Inferior parietal cortex (tissue), 1 donor: Measurements from ENCODE around the gene CNTFR.
A peak's percentile ranks its signal among the peaks of the same experiment; 100 is the strongest.
"Not testable (repeated sequence)": the region's sequence is repeated elsewhere in the genome, so short reads cannot be mapped to it uniquely, and the experiment has no call there.

Source experiments
- DNase-seq: peaks from one replicate; pipeline ENCODE4 v3.0.0-alpha.2; 2016; ENCODE audit errors: extremely low spot score

The CNTFR gene, protein sequence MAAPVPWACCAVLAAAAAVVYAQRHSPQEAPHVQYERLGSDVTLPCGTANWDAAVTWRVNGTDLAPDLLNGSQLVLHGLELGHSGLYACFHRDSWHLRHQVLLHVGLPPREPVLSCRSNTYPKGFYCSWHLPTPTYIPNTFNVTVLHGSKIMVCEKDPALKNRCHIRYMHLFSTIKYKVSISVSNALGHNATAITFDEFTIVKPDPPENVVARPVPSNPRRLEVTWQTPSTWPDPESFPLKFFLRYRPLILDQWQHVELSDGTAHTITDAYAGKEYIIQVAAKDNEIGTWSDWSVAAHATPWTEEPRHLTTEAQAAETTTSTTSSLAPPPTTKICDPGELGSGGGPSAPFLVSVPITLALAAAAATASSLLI

DNA sequence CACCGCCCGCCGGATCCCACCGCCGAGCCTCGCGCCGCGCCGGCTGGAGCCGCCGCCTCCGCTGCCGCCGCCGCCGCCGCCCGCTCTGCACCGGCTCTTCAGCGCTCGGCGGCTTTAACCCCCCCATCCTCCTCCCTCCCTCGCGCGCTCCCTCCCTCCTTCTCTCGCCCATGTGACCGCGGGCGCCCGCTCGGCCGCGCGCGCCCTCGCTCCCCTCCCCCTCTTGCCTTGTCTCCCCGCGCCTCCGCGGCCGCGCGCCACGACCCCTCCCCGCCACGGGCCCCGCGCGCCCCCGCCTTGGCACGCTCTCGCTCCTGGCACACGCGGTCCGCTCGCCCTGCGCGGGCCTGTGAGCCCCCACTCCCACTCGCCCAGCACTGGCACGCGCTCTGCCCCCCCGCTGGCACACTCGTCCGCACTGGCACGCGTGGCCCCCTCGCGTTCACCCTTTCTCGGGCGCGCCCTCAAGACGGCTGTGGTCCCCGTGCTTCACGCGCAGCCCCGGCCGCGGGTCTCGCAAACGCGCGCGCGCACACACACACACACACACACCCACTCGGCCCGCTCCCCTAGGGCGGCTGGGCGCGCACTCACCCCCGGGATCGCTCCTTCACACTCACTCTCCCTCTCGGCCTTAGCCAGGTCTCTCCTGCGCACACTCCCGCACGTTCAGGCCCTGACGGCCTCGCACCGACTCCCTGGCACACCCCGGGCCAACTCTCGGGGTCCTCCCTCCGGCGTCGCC lies at the start of gene CNTFR:
Gene CNTFR, minus strand, starts transcription at position 89 of the 745 bp plus-strand sequence. CDS start 20,743 bp downstream, outside the sequence.
- DNase-seq = no peak

DNA sequence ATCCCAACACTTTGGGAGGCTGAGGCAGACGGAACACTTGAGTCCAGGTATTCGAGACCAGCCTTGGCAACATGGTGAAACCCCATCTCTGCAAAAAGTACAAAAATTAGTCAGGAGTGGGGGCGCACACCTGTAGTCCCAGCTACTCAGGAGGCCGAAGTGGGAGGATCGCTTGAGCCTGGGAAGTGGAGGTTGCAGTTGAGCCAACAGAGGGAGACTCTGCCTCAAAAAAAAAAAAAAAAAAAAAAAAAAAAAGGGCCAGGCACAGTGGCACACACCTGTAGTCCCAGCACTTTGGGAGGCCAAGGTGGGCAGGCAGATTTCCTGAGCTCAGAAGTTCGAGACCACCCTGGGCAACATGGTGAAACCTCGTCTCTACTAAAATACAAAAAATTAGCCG lies 49.8 kb upstream of the CNTFR start:
- DNase-seq = not testable (repeated sequence)

DNA sequence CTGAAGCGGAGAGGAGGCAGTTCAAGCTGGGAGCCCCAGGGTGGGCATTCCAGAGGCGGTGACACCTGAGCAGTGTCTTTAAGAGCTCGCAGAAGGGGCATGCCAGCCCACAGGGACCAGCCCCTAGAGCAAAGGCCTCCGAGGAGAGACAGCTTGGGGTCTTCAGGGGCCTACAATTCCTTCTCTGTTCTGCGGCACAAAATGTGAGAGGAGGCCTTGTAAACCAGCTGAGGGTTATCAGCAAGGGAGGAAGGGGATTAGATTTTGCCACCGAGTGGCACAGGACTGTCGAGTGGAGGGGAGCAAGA lies 48.6 kb upstream of the CNTFR start:
- no peak for DNase-seq

DNA sequence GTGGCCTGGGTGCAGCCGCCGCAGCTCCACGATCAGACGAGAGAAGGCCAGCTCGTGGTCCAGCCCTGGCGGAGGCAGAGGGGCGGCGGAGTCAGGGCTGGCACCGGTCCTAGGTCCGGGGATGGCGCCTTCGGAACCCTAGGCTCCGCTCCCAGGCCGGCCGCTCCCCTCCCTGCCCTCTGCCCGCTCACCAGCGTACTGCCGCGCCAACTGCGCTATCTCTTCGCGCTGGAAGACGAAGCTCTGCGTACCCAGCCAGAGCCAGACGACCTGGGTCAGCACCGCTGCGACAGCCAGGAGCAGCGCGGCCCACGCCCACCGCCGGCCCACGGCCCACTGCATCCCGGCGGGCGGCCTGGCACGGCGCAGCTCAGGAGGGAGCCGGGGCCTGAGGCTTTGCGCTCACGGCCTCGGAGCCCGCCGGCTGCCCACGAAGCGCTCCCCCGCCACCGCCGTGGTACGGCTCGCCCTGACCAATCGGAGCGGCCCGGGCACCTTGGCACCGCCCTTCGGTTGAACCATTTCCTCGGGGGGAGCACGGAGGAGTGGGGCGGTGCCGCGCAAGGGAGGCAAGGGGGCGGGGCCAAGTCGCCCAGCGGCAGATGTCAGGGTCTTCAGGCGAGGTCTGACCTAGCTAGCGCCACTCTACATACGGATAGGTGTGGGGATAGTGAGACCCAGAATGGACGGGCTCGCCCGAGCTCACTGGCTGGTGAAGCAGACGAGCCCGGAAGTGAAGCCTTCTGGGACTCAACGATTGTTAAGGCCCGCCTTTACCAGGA lies 48.0 kb upstream of the CNTFR start, which contains the start of gene SIGMAR1:
Gene SIGMAR1, minus strand, starts transcription at position 432 of the 782 bp plus-strand sequence. Its CDS starts 90 bp downstream, at position 342.
- peak; percentile 94 for DNase-seq

DNA sequence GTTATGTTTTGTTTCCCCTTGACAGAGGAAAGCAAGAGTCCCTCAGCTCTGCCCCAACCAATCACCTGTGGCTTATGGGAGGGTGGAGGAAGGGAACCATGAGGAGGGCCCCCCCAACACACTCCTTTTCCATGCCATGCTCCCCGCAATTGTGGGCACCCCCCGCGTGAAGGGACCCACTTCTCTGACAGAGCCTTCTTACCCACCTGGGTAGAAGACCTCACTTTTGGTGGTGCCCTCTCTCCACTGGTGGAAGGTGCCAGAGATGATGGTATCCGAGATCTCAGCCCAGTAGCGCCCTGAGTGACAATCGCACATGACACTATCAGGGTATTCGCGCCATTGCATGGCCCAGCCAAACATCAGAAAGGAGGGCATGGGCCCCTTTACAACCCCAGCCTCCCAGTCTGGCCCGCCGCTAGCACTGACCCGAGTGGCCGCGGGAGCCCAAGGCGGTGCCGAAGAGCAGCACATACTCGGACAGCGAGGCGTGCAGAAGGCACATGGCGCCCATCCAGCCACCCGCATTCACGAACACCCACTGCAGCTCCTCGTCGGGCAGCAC lies 47.3 kb upstream of the CNTFR start:
- DNase-seq = no peak

DNA sequence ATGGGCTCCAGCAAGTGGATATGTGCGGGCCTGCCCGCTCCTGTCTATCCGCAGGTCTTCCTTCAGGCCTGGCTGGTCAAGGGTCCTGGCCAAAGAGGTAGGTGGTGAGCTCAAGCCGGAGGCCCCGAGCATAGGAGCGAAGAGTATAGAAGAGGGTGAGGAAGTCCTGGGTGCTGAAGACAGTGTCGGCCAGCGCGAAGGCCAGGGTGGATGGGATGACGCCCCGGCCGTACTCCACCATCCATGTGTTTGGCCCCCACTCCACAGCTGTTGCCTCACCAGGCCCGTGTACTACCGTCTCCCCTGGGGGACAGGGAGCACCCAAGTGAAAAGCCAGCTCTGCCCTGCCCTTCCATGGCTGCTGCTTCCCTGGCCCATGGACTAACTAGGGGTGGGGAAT lies 46.0 kb upstream of the CNTFR start:
- DNase-seq = no peak

DNA sequence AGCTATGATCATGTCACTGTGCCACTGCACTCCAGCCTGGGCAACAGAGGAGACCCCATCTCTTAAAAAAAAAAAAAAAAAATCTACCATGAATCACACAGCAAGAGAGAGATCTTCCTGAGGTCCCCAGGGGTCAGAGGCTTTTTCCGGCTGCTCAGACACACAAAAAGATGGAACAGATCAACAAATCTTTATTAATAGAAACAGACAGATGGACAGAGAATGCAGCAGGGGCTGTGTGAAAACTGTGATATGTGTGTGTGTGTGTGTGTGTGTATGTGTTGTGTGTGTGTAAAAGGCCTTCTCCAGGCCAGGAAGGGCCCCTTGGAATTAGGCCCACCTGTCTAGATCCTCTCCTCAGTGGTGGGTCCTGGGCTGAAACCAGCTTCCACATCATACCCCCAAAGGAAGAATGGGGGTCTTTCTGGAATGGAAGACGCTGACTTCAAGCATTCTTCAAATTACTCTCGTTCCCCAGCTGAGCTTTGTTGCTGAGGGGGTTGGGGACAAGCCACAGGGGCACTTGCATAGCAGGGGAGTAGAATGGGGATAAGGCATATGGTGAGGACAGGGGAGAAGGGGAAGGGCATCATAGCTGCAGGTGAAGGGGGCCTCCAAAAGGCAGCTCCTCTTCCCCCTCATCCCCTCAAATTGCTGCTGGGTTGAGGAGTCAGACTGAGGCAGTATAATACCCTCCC lies 45.2 kb upstream of the CNTFR start:
- DNase-seq = no peak

DNA sequence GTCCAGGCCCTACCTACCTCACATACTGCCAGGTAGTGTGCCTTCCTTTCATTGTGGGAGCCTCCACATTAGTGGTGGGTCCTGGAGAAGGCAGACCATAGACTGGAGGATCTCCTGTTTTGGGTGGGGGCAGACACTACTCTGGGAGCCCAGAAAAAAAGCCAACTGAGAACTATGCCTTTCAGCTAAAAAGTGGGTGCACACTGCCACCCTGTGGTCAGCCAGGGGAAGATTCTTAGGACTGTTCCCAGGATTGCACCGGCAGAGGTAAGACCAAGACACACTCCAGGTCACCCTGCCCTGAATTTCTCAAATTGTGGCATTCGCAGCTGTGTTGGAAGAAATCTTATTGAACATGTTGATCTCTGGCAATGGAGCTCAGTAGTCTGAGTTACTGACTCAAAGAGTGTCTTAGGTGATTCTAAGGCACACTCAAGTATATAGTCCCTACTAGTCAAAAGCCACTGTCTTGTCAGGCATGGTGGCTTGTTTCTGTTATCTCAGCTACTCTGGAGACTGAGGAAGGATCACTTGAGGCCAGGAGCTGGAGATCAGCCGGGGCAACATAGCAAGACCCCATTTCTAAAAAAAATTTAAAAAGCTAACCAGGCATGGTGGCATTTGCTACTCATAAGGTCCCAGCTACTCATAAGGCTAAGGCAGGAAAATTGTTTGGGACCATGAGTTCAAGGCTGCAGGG lies 44.5 kb upstream of the CNTFR start:
- DNase-seq = peak; percentile 81

DNA sequence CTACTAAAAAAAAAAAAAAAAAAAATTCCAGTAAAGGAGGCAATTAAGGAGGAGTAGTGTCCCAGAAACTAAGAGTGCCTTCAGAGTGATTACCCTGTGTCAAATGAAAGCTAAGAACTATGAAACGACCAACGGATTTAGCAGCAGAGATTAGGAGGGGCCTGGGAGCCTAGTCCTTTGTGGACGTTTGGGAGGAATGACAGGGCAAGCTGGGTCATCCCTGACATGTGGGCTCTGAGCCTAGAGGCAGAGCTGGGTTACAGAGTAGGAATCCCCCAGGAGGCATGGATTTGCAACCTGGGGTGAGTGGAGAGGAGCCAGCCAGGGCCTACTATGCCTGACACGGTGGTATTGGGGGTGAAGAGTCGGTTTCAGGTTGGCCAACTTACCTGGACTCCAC lies 43.6 kb upstream of the CNTFR start:
- no peak for DNase-seq

DNA sequence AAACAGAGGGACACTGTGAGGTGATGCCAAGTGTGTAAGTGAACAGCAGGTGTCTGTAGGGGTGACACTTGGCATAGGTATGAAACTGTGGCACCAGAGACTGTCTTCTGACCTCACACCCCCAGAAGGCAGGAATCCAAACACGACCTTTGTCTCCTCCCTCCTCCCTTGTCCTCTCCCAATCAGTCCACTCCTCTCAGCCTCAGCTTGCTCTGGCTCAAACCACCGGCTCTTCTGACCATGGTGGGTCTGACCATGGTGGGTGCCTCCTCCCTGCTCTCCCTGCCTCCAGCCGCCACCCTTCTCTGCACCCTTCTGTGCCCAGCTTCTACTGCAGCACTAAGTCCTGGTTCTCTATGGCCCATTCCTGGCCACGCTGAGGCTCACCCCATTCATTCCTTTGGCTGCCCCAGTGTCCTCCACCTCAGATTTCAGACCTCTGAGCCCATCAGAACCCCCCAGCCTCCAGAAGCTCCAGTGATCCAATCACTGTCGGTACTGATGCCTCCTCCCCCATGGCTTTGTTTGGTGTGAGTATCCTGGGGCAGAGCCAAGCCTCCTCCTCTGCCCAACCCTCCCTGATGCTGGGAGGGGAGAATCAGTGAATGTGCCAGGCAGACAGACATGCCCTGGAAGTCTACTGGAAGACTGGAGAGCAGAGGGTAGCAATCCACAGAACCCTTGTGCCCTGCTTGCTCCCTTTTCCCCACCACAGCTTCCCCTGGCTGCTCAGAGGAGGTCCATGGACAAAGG lies 41.1 kb upstream of the CNTFR start:
- no peak for DNase-seq

DNA sequence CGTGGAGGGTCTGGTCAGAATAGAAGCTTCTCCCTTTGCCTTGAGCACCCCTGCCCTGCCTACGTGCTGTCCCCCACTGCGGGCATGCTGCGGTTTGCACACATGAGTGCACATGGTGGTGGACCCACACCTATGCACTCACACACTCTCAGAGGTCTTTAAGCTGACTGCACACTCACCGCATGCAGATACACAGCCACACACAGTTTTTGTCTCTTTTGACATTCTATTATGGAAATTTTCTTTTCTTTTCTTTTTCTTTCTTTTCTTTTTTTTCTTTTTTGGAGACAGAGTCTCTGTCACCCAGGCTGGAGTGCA lies 39.9 kb upstream of the CNTFR start:
- no peak for DNase-seq

DNA sequence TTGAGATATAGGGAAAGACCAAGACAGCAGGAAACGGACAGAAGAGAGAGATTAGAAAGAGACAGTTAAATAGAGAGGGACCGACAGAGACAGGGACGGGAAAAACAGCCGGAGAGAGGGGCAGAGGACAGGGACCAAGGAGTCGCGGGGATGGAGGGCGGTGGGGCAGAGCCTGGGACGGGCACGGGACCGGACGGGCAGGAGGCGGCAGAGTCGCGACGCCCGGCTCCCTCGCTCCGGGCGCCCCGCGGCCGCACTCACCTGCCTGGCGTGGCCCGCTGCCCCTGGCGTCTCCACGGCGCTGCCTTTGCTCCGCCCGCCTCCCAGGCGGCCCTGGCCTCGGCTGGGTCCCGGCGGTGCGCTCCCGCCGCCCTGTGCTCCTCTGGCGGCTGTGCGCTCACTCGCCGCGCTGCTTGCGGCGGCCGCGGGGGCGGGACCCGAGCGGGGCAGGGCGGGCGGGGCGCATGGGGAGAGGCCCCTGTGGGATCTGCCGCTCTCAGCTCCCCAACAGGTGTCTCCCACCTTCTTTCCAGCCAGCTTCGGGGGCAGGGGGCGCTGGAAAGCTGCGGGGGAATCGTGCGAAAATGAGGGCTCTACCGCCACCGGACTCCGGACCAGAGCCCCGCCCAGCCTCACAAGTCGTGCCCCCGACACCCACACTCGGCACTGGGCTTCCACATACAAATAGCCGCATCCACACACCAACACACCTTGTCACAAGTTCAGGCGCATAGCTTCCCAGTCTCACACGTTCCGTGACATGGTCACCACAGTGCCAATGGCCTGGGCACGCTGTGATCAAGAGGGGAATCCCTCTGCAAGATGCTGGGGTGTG lies 39.3 kb upstream of the CNTFR start, which contains the start of gene ARID3C:
Gene ARID3C, minus strand, starts transcription at position 411 of the 835 bp plus-strand sequence. CDS start 1,052 bp downstream, outside the sequence.
- no peak for DNase-seq

DNA sequence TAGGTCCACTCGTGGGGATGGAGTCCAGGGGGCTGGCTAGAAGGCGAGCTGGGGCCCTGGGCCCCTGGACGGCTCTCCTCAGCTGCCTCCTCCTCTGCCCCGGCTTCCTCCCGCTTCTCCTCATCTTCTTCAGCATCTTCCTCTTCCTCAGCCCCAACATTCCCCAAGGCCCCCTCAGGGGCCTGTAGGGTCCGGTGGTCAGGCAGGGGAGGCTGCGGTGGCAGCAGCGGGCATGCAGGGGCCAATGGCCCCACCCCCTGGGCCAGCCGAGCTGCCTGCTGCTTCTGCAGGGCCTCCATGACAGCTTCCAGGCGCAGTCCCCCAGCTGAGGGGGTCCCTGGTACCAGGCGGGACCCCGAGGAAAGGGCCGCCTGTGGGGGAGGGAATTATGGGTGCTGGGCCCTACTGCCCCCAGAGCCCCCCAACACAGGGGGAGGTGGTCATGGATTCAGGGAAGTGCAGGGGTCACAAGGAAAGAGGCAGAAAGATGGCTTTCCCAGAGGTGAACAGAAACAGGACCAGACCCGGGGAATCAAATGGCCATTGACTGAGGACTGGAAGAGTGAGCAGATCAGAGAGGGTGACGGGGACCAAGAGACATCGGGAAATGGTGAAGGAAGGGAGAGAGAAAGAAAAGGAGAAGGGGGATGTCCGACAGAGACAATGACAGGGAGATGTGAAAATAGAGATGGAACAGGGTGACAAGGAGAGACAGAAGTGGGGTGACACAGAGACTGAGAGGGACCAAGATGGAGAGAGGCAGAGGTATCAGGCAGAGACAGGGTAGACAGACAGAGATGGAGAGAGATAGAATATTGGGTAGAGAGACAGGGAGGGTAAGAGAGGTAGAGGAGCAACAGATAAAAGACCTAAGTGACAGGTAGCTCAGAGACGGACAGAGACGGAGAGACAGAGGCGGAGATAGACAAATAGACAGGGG lies 38.5 kb upstream of the CNTFR start:
- DNase-seq = no peak

DNA sequence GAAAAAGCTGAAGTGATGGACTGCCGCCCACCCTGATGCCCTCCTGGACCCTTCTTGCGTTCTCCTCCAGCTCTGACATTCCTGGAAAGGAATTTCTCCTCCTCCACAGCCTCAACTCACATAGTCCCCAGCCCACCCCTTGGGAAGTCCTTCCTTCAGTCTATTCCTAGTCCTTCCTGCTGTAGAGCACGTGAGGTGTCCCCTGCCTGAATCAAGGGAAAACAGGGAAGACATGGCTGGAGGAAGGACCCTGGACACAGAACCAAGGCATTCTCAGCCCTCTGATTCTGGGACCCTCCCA lies 35.6 kb upstream of the CNTFR start:
- no peak for DNase-seq

DNA sequence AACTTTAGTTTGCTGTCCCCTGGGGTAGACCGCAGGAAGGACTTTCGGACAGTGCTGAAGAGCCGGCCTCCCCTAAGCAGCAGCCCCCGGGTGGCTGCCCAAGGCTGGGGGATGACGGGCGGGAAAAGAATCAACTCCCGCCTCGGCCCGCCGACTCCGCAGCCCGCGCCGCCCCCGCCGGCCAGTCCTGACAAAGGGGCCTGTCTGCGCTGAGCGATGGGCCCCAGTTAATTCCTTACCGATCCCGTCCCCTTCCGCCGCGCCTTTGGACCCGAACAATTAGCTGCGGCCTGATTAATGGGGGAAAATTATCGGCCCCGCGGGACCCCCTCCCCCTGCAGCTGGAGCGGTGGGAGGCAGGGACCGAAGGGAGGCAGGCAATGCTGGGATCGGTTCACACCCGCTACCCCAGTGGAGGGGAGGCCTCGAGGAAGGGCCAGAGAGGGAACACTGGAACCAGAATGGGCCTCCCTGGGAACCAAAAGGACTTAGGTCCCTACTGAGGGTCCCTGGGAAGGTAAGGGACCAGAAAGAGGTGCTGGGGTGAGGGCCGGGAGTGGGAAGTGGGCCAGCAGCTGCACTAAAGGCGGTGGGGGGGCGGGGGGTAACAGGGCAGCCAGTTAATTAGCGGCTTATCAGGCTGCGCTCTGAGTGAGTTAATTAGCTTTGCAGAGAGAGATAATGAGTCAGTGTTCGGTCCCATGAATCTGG lies 35.1 kb upstream of the CNTFR start:
- DNase-seq = no peak

DNA sequence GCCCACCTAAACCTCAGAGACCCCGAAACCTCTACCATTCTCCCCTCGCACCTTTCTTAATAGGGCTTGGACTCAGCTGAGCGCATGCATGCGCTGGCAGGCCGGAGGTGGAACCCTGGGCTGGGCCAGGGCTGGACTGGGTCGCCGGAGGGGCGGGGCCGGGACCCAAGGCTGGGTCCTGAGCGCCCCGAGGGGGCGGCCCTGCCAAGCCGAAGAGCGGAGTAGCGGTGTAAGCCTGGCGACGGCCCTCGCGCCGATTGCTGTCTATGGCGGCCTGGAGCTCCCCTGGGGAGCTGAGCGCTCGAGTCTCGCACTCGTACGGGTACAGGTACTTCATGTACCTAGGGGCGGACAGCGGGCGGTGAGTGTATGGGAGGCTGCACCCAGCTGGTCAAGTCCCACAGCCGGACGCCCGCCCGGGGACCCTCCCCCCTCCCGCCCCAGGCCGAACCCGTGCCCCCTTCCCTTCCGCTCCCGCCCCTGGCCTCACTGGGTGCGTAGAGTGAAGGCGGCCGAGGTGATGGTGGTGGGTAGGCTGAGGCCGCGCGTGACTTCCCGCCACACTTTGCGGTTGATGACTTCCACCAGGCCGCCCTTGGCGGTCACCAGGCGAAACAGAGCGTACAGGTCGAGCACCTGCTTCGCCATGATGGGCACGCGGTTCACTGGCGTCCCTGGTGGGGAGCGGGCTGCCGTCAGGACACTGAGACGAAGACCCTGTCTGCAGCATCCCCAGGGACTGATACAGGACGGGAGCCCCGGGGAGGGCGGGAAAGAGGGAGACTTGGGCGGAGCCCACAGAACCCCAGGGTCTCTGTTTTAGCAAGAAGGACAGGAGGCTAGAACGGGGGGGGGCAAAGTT lies 34.1 kb upstream of the CNTFR start:
- no peak for DNase-seq
